A673 (cell line): ENCODE measurements around the gene PRR5L.

ENCODE experiments used
- CTCF ChIP-seq: fragments of 300-800, 200-600 bp; sonication (generic); conservative IDR thresholded peaks from 2 replicates; pipeline ENCODE4 v1.5.1; 2017; ENCODE audit warnings: low read depth, mild to moderate bottlenecking, antibody characterized with exemption, low read length, moderate library complexity, mixed read lengths
- EZH2 ChIP-seq: fragments of 200-600 bp; sonication (generic); IDR thresholded peaks from 2 replicates; pipeline ENCODE4 v1.6.1; 2017; ENCODE audit warnings: borderline replicate concordance, low read depth, mild to moderate bottlenecking, mixed read lengths, antibody characterized with exemption, low read length; ENCODE audit not compliant: poor library complexity, severe bottlenecking

GRCh38 chr11:36407356-36407755 lies 111.3 kb downstream of the PRR5L start:
- TF ChIP-seq CTCF (no peak), EZH2 (no peak)
